ENCODE data around the gene SAC3D1. TPM values are rescaled to one million over a fixed set of nuclear protein-coding genes. Genes with fewer than 3 reads are reported as not detected.
"Not testable (repeated sequence)": the region's sequence is repeated elsewhere in the genome, so short reads cannot be mapped to it uniquely, and the experiment has no call there.

SAC3D1 gene
- 15.6 TPM for polyA plus RNA-seq (ENCODE audit: insufficient read length)

GRCh38 chr11:65040847-65041622 lies at the start of gene SAC3D1:
Gene SAC3D1, plus strand, starts transcription at chr11:65041210. Its CDS starts 83 bp downstream, at chr11:65041293.
- peak; percentile 89 for DNase-seq

GRCh38 chr11:64994318-64994717 lies 46.7 kb upstream of the SAC3D1 start:
- DNase-seq, result no peak

DNA sequence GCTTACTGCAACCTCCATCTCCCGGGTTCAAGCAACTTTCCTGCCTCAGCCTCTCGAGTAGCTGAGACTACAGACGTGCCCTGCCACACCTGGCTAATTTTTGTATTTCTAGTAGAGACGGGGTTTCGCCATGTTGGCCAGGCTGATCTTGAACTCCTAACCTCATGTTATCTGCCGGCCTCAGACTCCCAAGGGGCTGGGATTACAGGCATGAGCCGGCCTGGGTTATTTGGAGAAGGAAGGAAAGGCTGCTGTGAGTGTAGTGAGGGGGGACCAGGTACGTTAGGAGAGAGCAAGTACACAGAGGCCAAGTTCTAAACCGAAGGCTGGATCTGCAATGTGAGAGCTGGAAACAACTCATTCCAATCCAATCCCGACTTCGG lies 44.7 kb upstream of the SAC3D1 start:
- no peak for DNase-seq

- no peak for DNase-seq
Measured at GRCh38 chr11:64996710-64997380, 44.2 kb upstream of the SAC3D1 start, which contains the start of gene BATF2. Gene BATF2, minus strand, starts transcription at chr11:64996971. Its CDS starts 57 bp downstream, at chr11:64996914.

- DNase-seq, result no peak
Measured at GRCh38 chr11:64998141-64998540, 42.9 kb upstream of the SAC3D1 start.

DNA sequence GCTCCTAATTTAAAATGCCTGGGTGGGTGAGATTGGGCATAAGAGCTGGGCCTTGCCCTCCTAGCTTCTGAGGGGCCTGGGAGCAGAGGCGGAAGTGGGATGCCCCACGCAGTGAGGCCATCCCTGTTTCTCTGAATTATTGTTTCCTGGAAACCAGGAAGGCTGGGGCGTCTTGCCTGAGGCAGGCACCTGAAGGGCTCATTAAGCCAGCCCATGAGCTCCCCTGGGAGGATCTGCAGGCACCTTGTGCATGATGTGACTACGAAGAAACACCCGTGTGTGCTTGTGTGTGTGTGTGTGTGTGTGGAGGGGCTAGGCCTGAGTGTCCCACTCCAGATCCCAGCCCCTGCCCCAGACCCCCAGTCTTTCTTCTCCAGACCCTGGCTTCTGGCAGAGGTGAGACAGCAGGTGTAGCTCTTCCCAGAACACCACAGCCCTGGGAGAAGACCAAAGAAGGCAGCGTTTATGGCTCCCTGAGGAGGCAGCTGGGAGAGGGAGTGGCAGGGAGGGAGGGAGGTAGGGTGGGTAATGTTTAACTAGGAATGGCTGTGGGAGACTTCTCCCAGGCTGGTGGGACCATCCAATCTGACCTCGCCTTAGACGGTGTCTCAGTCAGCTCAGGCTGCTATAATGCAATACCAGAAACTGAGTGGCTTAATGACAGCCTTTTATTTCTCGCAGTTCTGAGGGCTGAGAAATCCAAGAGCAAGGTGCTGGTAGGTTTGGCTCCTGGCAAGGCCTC lies 42.1 kb upstream of the SAC3D1 start:
- no peak for DNase-seq

DNA sequence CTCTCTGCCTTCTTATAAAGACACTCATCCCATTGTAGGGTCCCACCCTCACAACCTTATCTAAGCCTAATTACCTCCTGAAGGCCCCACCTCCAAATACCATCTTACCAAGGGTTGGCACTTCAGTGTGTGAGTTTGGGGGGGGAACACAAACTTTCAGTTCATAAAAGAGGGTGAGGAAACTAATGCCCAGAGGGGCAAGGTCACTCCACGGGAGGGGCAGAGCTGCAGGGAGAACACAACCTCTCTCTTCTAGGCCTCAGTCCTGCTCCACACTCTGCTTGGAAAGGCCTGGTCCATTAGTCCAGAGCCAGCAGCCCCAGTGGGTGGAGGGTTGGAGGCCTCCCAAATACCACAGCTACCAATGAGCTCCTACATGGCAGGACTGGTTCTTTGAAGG lies 41.5 kb upstream of the SAC3D1 start:
- no peak for DNase-seq

GRCh38 chr11:65002706-65003105 lies 38.3 kb upstream of the SAC3D1 start:
- no peak for DNase-seq

DNA sequence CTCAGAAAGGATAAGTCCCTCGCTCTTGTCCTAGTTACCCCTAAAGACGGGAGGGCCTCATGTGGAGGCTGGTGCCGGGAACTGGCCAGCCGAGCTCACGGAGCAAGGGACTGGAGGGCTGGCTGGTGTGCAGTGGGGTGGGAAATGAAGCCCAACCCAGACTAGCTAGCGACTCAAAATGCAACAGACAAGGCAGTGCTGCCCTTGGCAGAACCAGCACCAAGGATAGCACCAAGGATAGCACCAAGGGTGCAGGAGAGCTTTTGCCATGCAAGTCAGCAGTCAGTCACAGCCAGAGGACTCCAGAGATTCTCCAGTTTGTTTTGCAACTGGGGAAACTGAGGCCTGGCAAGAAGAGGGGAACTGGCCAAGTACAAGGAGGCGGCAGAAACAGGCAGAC lies 37.7 kb upstream of the SAC3D1 start:
- no peak for DNase-seq

DNA sequence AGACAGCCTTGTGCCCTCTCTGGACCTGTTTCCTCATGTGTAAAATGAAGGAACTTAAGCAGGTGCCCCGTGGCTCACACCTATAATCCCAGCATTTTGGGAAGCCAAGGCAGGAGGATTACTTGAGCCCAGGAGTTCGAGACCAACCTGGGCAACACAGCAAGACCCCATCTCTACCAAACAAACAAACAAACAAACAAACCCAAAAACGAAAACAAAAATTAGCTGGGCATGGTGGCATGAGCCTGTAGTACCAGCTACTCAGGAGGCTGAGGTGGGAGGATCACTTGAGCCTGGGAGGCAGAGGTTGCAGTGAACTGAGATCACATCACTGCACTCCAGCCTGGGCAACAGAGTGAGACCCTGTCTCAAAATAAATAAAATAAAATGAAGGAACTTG lies 37.0 kb upstream of the SAC3D1 start:
- not testable (repeated sequence) for DNase-seq

DNA sequence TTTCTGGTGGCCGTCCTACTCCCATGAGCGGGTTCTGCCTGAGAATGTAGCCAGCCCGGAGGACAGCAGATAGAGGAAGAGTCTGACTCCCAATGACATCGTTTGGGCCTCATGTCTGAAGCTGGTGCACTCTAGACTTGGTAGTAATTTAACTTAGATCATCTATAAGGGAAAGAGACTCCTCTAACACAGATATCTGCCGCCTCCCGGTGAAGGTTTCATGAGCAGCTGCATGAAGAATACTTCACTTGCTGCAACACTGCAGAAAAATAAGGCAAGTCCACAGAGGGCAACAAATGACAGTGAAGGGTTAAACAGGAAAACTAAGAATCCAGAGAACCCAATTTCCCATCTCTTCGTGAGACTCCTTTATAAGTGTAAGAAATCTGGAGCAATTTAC lies 33.0 kb upstream of the SAC3D1 start:
- DNase-seq, result no peak

DNA sequence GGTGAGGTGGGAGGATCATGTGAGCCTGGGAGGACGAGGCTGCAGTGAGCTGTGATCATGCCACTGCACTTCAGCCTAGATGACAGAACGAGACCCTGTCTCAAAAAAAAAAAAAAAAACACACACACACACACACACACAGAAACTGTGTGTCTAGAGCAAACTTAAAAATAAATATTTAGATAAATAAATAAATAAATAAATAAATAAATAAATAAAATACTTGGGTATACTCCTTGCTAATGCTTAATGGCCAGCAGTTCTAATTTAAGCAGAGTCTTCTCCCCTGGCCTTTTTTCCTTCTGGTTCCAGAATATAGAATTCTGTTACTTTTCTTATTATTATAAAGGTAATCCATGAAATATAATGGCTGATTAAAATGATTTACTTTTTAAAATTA lies 32.1 kb upstream of the SAC3D1 start:
- no peak for DNase-seq

GRCh38 chr11:65013130-65013887 lies 27.7 kb upstream of the SAC3D1 start:
- peak; percentile 96 for DNase-seq

GRCh38 chr11:65013888-65014725 lies 26.9 kb upstream of the SAC3D1 start, which contains the start of gene ARL2:
Gene ARL2, plus strand, starts transcription at chr11:65014160. Its CDS starts 48 bp downstream, at chr11:65014208.
- DNase-seq, result peak; percentile 98

- no peak for DNase-seq
Measured at GRCh38 chr11:65014726-65015227, 26.2 kb upstream of the SAC3D1 start.

- DNase-seq, result no peak
Measured at GRCh38 chr11:65016705-65017104, 24.3 kb upstream of the SAC3D1 start.

- no peak for DNase-seq
Measured at GRCh38 chr11:65017937-65018336, 23.1 kb upstream of the SAC3D1 start.

GRCh38 chr11:65019824-65020223 lies 21.2 kb upstream of the SAC3D1 start:
- DNase-seq, result no peak

- DNase-seq, result no peak
Measured at GRCh38 chr11:65021003-65021402, 20.0 kb upstream of the SAC3D1 start.

- DNase-seq, result no peak
Measured at GRCh38 chr11:65021509-65021908, 19.5 kb upstream of the SAC3D1 start.

DNA sequence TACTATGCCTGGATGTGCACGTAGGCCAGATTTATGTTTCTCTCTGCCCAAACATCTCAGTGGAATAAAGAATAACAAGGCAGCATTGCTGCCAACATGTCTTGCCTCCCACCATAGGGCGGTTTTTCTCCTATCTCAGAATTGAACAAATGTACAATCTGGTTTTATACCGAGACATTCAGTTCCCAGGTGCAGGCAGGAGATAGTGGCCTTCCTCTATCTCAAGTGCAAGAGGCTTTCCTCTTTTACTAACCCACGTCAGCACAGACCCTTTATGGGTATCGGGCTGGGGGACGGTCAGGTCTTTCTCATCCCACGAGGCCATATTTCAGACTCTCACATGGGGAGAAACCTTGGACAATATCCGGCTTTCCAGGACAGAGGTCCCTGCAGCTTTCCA lies 17.5 kb upstream of the SAC3D1 start:
- DNase-seq, result not testable (repeated sequence)

Data from hindlimb muscle (tissue), 1 donor.